GM12865 (cell line): ENCODE results near the gene VKORC1L1.
"Not testable (repeated sequence)": the region's sequence is repeated elsewhere in the genome, so short reads cannot be mapped to it uniquely, and the experiment has no call there.

Experiments used
- DNase-seq: peaks from one replicate; pipeline ENCODE4 v3.0.0; 2010; ENCODE audit warnings: low read depth
- H3K4me3 ChIP-seq: 2 replicates; pipeline ENCODE4 v1.5.1; 2011; ENCODE audit warnings: mild to moderate bottlenecking, low read depth, low read length, control low read depth
- CTCF ChIP-seq: IDR thresholded peaks from 2 replicates; pipeline ENCODE4 v1.5.1; 2011; ENCODE audit warnings: low read length, control low read depth, low read depth, inconsistent platforms; ENCODE audit not compliant: insufficient read depth; ENCODE audit errors: missing control alignments

Gene VKORC1L1

GRCh38 chr7:65927489-65928448, 54.9 kb downstream of the VKORC1L1 start:
- H3K4me3 ChIP-seq = no peak overlapping the region
- DNase-seq = no peak
- TF ChIP-seq CTCF = no peak

- no peak for DNase-seq
- no peak for TF ChIP-seq CTCF
These were observed 58.8 kb downstream of the VKORC1L1 start for GRCh38 chr7:65931685-65932084.

GRCh38 chr7:65937296-65937695, 64.4 kb downstream of the VKORC1L1 start:
- TF ChIP-seq CTCF = no peak
- no peak for DNase-seq
- no peak overlapping the region for H3K4me3 ChIP-seq

More at GRCh38 chr7:65931685-65932084, 58.8 kb downstream of the VKORC1L1 start:
- no peak overlapping the region for H3K4me3 ChIP-seq

GRCh38 chr7:65938336-65938895, 65.5 kb downstream of the VKORC1L1 start:
- no peak for DNase-seq
- no peak overlapping the region for H3K4me3 ChIP-seq
- TF ChIP-seq CTCF = no peak

GRCh38 chr7:65945787-65946186, 72.9 kb downstream of the VKORC1L1 start:
- H3K4me3 ChIP-seq = not testable (repeated sequence)

GRCh38 chr7:65946904-65947303, 74.0 kb downstream of the VKORC1L1 start:
- no peak for DNase-seq
- no peak for TF ChIP-seq CTCF
- H3K4me3 ChIP-seq = no peak overlapping the region

More at GRCh38 chr7:65945787-65946186, 72.9 kb downstream of the VKORC1L1 start:
- DNase-seq = not testable (repeated sequence)

GRCh38 chr7:65951837-65952578, 79.1 kb downstream of the VKORC1L1 start:
- TF ChIP-seq CTCF = no peak
- no peak for DNase-seq
- H3K4me3 ChIP-seq = no peak overlapping the region
